Osteoblast (primary cell): ENCODE data around the gene UFM1. TPM values are rescaled to one million over a fixed set of nuclear protein-coding genes. Genes with fewer than 3 reads are reported as not detected.
A peak's percentile ranks its signal among the peaks of the same experiment; 100 is the strongest.

Experiments
- DNase-seq: peaks from one replicate; pipeline ENCODE4 v3.0.0; 2011; ENCODE audit warnings: low spot score, mixed read lengths; ENCODE audit not compliant: insufficient read length; ENCODE audit errors: missing footprints
- H2AFZ ChIP-seq: 2 replicates; pipeline ENCODE4 v1.6.0; 2011; ENCODE audit warnings: mild to moderate bottlenecking, low read length
- H3K27ac ChIP-seq: 2 replicates; pipeline ENCODE4 v1.5.1; 2011; ENCODE audit warnings: mild to moderate bottlenecking, low read depth, low read length, moderate library complexity
- H3K27me3 ChIP-seq: 2 replicates; pipeline ENCODE4 v1.6.0; 2012; ENCODE audit warnings: mild to moderate bottlenecking, control low read depth, inconsistent platforms, low read length, moderate library complexity; ENCODE audit not compliant: insufficient read depth
- H3K36me3 ChIP-seq: 2 replicates; pipeline ENCODE4 v1.5.1; 2011; ENCODE audit warnings: mild to moderate bottlenecking, low read length, control low read depth, moderate library complexity; ENCODE audit not compliant: insufficient read depth
- H3K4me1 ChIP-seq: 2 replicates; pipeline ENCODE4 v1.5.1; 2011; ENCODE audit warnings: mild to moderate bottlenecking, low read length, control low read depth, moderate library complexity; ENCODE audit not compliant: insufficient read depth
- H3K4me2 ChIP-seq: 2 replicates; pipeline ENCODE4 v1.6.0; 2011; ENCODE audit warnings: mild to moderate bottlenecking, low read length; ENCODE audit not compliant: insufficient read depth
- H3K4me3 ChIP-seq: fragments of 200-600 bp; sonication (generic); 3 replicates; pipeline ENCODE4 v1.5.1; 2012; ENCODE audit warnings: mild to moderate bottlenecking, low read length, inconsistent platforms; ENCODE audit not compliant: insufficient read depth
- H3K79me2 ChIP-seq: 2 replicates; pipeline ENCODE4 v1.6.0; 2012; ENCODE audit warnings: mild to moderate bottlenecking, low read length, control low read depth, inconsistent platforms; ENCODE audit not compliant: insufficient read depth
- H3K9me3 ChIP-seq: 2 replicates; pipeline ENCODE4 v1.5.1; 2011; ENCODE audit warnings: low read depth, low read length, control low read depth
- H4K20me1 ChIP-seq: 2 replicates; pipeline ENCODE4 v1.6.0; 2012; ENCODE audit warnings: mild to moderate bottlenecking, low read length, control low read depth; ENCODE audit not compliant: insufficient read depth
- CTCF ChIP-seq: IDR thresholded peaks from 2 replicates; pipeline ENCODE4 v1.5.1; 2011; ENCODE audit warnings: mild to moderate bottlenecking, low read depth, low read length, moderate library complexity; ENCODE audit errors: extremely low read depth
- total RNA-seq: library from RNA; depleted of rRNA; stranded (reverse); fragments of >200 nt; gene quantifications from 2 replicates; pipeline ENCODE4 v1.2.3, GENCODE V29; 2012

The UFM1 gene
- total RNA-seq, 1 donor: 110 TPM

GRCh38 chr13:38341149-38341692 is 8.4 kb upstream of the UFM1 start:
- Histone ChIP-seq H3K36me3 (no peaks in the 10 kb centered on the region), H4K20me1 (no peaks in the 10 kb centered on the region), H3K9me3 (no peaks in the 10 kb centered on the region), H3K4me2 (no peak overlapping the region), H2AFZ (no peak overlapping the region), H3K27ac (no peak overlapping the region), H3K4me1 (no peaks in the 10 kb centered on the region), H3K4me3 (no peak overlapping the region), H3K27me3 (no peaks in the 10 kb centered on the region), H3K79me2 (no peaks in the 10 kb centered on the region)
- no peak for TF ChIP-seq CTCF
- DNase-seq: no peak

GRCh38 chr13:38346764-38347163 is 2.9 kb upstream of the UFM1 start:
- no peaks in the 10 kb centered on the region for H3K9me3 ChIP-seq
- H3K4me3 ChIP-seq: no peak overlapping the region
- peaks cover 21% of the 10 kb centered on the region for H3K79me2 ChIP-seq
- TF ChIP-seq CTCF: no peak
- peak overlapping the region; percentile 9 for H2AFZ ChIP-seq
- peaks cover 20% of the 10 kb centered on the region for H3K4me1 ChIP-seq
- H3K27ac ChIP-seq: no peak overlapping the region
- H3K27me3 ChIP-seq: no peaks in the 10 kb centered on the region
- DNase-seq: no peak
- peaks cover 11% of the 10 kb centered on the region for H3K36me3 ChIP-seq
- no peak overlapping the region for H3K4me2 ChIP-seq
- H4K20me1 ChIP-seq: peaks cover 10% of the 10 kb centered on the region

- Histone ChIP-seq H3K27me3 (no peaks in the 10 kb centered on the region), H3K4me1 (peaks cover 20% of the 10 kb centered on the region), H3K27ac (peak overlapping the region; percentile 98), H2AFZ (peak overlapping the region; percentile 98), H3K9me3 (no peaks in the 10 kb centered on the region), H3K4me3 (peak overlapping the region; percentile 91), H3K36me3 (peaks cover 21% of the 10 kb centered on the region), H3K79me2 (peaks cover 36% of the 10 kb centered on the region), H4K20me1 (peaks cover 10% of the 10 kb centered on the region), H3K4me2 (peak overlapping the region; percentile 97)
- peak; percentile 56 for DNase-seq
- no peak for TF ChIP-seq CTCF
Observed at GRCh38 chr13:38348861-38349389, 726 bp upstream of the UFM1 start.

GRCh38 chr13:38350114-38350617 is 515 bp downstream of the UFM1 start:
- Histone ChIP-seq H3K27ac (peak overlapping the region; percentile 98), H3K27me3 (no peaks in the 10 kb centered on the region), H2AFZ (peak overlapping the region; percentile 94), H3K9me3 (no peaks in the 10 kb centered on the region), H3K4me2 (peak overlapping the region; percentile 97), H3K4me3 (peak overlapping the region; percentile 91), H3K4me1 (peaks cover 20% of the 10 kb centered on the region), H4K20me1 (peaks cover 10% of the 10 kb centered on the region), H3K36me3 (peaks cover 28% of the 10 kb centered on the region), H3K79me2 (peaks cover 39% of the 10 kb centered on the region)
- TF ChIP-seq CTCF: no peak
- DNase-seq: peak; percentile 62
